ENCODE results near the gene HAT1.
"Not testable (repeated sequence)": the region's sequence is repeated elsewhere in the genome, so short reads cannot be mapped to it uniquely, and the experiment has no call there.

HAT1 gene

DNA sequence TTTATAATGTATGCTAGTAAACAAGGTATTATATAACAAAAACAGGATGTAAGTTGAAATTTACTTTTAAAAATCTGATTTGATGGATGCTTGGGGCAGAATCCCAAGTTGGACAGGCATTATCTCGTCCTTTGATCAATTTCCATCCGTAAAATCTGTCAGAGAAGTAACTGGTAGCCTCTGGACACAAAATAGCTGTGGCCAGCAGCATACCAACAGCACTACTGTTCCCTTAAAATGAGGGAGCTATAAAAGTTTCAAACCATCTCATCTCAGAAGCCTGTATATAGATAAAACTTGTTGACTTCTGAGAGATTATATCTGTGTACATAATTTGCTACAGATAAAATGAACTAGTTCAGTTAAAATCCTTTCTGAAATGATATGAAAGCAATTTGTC is 62.8 kb downstream of the HAT1 start:
- DNase-seq = no peak

DNA sequence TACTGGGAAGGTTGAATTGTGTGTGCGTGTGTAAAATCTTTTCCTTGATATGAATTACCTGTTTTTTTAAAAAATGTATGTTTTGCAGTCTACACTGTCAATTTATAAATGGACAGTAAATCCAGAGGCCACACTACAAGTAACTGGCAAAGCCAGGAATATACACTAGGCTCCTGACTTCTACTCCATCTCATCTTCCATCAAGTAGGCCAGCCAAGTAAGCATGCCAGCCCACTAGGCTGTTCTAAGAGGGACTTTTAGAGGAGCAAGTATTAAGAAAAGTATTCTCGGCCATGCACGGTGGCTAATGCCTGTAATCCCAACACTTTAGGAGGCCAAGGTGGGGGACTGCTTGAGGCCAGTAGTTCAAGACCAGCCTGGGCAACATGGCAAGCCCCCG is 64.5 kb downstream of the HAT1 start:
- no peak for DNase-seq

DNA sequence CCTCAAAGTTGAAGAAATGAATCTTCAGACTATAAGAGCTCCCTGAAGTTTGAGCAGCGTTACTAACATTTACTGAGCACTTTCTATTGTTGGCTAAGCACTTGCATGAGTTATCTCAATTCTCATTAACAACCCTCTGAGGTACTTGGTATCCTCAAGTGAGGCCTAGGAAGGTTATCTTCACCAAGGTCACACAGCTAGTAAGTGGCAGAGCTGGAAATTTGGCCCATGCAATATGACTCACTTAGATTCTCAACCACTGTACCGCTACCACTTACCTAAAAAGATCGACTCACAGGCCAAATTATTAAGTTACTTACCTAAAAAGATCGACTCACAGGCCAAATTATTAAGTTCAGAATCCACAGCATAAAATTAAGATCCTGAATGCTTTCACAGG is 68.8 kb downstream of the HAT1 start:
- no peak for DNase-seq

DNA sequence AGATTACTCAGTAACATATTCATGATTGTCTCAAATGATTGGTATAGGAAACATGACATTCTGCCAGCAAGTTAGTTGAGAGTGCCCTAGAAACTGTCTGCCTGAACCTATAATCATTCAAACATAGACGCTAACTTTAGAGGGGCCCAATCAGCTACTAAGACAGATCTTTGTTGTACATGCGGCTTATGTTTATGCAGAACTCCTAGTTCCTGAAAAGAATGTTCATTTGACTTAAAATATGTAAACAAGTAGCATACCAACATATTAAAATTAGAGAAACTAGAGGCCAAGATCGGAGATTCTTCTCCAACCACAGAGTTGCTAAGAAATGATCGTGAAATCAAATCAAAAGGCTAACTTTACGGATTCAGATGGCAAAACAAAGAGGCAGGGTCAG is 73.3 kb downstream of the HAT1 start:
- no peak for DNase-seq

DNA sequence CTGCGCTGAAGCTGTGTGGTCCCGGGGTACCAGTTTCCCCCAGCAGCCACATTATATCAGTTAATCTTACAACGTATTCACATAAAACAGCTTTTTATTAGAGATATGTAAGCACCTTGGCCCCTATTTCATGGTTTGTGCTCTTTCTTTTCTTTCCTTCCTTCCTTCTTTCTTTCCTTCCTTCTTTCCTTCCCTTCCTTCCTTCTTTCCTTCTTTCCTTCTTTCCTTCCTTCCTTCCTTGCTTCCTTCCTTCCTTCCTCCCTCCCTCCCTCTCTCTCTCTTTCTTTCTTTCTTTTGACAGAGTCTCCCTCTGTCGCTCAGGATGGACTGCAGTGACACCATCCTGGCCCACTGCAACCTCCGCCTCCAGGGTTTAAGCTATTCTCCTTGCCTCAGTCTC is 73.8 kb downstream of the HAT1 start:
- DNase-seq = no peak

DNA sequence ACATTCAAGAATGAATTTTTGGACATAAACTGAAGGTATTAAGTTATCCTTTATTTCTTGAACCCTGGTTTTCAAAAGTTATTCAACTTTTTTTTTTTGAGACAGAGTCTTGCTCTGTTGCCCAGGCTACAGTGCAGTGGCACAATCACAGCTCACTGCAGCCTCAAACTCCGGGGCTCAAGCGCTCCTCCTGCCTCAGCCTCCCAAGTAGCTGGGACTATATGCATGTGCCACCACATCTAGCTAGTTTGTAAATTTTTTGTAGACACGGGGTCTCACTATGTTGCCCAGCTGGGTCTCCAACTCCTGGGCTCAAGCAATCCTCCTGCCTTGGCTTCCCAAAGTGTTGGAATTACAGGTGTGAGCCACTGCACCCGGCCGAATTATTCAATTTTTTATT is 74.8 kb downstream of the HAT1 start:
- DNase-seq = not testable (repeated sequence)

DNA sequence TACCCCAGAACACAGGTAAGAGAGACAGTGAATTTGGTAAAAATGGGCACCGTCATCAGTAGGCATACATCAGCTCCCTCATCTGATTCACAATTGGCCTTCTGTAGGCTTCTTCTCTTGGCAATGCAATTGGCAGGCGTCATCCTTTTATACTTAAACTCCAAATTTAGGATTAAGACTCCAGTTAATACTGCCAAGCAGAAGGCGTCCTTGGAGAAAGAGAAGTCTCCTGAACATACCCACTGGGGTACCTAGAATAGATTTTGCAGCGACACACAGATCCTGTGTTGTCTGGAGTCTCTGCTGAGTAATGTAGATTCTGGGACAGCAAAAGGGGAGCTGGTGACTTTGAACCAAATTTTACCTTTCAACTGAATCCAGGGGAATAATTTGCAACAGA is 76.9 kb downstream of the HAT1 start:
- DNase-seq = peak; percentile 4

DNA sequence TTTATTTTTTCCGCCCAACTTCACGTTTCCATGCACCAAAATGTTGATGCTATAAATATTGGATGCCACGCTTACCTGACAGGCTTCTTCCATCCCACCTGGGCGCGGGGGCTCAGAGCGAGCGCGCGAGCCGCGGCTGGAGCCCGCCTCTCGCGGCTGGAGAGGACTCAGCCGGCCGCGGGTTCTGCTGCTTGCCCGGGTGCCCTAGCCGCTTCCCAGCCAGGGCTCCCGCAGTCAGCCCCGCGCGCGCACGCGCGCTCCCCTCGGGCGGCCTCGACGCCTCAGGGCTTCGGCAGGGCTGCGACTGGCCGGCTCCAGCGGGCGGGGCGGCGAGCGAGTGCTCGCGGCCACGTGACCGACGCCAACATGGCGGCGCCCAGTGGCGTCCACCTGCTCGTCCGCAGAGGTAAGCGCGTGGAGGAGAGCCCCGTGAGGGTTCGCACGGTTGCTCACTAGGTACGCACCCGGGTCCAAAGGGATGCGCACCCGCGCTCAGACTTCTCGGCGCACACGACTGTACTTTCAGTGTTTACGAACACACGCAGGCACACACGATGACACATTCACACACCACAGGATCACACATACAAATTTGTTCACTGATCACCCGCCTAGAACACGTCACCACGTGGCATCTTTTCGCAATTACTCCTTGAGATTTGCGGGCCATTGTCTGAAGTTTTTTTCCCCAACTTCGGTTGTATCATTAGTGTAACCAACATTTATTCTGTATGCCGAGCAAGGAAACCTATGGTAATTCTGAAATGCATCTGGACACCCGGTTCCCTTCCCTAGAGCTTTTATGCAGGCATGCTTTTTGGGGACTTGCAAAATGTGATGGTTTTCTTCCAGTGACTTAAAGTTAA is 77.6 kb downstream of the HAT1 start, which contains the start of gene METAP1D:
Gene METAP1D, plus strand, starts transcription at position 350 of the 866 bp plus-strand sequence. Its CDS starts 17 bp downstream, at position 367.
- peak; percentile 97 for DNase-seq

DNA sequence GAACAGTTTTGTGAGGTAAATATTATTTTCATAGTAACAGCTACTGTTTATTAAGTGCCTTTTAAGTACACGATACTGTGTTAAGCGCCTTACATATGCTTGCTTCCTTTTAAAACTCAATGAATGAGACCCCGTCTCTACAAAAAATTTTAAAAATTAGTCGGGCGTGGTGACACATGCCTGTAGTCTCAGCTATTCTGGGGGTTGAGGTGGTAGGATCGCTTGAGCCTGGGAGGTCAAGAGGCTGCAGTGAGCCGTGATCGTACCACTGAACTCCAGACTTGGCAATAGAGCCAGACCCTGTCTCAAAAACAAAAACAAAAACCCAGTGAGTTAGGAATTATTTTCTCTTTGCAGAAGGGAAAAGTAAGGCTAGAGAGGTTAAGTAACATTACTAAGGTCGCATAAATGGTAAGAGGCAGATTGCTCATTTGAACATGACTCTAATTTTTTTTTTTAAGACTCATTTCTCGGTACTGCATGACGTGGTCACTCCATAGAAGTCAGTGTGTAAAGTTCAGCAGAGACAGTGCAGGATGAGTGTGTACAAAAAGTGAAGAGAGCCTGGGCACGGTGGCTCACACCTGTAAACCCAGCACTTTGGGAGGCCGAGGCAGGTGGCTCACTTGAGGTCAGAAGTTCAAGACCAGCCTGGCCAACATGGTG is 78.6 kb downstream of the HAT1 start:
- DNase-seq = no peak

DNA sequence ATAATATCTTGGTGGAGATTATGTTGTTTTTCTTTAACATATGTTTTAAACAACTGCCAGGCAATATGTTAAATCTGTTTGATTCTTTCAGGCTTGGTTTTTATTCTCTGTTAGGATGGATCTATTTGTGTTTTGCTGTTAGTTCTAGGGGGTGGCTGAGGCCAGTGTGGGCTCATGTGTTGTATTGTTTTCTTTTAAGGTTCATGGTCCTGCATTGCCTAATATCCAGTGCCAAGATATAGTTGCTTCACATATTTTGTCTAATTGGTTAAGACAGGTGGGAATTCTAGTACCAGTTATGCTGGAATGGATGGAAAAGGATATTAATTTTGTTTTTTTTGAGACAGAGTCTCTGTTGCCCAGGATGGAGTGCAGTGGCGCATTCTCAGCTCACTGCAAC is 85.1 kb downstream of the HAT1 start:
- DNase-seq = no peak

DNA sequence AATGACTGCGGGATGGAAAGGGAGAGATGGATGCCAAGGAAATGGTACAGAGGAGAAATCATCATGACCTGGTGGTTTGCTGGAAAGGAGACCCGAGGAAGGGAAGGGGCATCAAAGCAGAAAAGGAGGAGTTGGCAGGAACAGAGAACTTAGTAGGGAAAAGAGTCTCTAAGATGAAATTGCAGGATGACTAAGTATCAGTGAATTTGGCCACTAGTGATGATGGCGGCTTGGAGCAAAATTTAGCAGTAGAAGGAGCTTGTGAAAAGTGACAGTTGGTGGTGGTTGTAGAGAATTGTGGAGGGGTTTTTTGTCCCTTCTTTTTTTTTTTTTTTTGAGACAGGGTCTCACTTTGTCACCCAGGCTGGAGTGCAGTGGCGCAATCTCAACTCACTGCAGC is 87.6 kb downstream of the HAT1 start:
- no peak for DNase-seq

DNA sequence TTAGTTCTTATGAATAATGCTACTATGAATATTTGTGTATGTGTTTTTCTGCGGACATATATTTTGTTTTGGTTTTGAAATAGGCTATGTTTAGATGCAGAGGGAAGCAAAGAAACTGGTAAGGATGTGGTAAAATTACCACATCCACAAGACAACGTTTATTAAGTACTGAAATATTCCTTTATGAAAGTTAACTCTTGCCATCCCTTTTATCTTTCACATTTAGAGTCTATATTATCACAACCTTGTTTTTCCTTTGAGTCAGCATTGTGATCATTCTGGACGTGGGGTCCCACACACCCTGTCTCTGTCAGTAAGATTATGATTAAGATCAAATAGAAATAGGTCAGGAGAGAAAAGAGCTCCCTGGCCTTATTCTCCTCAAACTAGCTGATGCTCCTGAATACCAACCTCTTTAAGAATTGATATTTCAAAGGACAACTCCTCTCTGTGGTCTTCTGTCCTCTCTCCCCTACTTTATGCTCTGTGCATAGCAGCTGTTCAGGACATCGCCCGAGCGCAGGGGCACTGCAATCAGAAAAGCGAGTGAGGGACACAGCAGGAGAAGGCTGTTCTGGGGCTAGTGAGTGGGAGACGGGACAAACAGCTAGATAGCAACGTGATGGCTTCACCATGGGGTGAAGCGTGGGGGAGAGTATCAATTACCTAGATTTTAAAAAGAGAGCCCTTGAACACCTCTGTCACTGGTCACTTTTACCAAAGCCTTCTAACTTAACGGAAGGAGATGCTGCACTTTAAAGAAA is 89.7 kb downstream of the HAT1 start:
- DNase-seq = no peak

DNA sequence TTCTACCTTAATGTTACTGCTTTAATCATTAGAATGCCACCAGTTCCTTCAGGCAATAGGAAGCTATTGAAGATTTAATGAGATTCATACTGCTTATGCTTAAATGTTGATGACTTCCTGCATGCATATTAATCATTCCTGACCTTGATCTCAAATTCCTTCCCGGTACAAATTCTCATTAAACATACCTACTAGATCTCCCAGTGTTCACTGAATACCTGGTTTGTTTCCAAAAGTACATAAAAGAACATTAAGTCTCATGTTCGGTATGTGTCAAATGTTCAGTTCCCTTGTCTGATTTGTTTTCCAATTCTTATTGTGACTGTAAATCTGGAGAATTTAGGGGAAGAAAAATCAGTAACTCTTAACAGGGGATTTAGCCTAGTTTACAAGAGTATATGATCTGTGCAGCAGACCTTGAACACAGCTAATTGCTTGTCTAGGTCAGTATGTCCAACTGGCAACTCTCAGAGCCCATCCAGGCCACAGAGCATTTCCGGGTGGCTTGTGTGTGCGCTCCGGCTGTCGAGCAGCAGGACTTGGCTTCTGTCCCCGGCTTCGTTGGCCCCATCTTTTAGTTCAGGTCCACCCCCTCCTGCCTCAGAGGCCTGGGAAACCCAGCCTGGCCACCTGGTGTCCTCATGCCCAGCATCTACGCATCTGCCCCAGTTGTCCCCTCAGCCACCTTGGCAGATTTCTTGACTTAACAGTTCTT is 90.6 kb downstream of the HAT1 start:
- DNase-seq = no peak

DNA sequence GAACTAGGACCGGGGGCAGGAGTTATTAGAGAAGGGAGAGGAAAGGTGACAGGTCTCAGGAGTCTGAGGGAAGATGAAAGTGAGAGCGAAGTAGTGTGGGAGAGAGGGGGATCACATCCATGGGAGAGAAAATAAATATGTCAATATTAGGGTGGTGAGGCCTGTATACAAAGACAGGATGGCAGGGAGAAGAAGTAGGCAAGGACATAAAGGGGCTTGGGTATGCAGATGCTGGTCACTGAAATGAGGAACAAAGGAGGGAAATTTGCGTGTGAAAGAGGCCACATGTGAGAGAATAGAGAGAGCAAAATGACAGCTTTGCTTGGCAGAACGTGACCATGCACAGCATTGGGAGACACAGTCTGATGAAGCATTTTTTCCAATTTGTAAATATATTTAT is 91.1 kb downstream of the HAT1 start:
- DNase-seq = no peak

DNA sequence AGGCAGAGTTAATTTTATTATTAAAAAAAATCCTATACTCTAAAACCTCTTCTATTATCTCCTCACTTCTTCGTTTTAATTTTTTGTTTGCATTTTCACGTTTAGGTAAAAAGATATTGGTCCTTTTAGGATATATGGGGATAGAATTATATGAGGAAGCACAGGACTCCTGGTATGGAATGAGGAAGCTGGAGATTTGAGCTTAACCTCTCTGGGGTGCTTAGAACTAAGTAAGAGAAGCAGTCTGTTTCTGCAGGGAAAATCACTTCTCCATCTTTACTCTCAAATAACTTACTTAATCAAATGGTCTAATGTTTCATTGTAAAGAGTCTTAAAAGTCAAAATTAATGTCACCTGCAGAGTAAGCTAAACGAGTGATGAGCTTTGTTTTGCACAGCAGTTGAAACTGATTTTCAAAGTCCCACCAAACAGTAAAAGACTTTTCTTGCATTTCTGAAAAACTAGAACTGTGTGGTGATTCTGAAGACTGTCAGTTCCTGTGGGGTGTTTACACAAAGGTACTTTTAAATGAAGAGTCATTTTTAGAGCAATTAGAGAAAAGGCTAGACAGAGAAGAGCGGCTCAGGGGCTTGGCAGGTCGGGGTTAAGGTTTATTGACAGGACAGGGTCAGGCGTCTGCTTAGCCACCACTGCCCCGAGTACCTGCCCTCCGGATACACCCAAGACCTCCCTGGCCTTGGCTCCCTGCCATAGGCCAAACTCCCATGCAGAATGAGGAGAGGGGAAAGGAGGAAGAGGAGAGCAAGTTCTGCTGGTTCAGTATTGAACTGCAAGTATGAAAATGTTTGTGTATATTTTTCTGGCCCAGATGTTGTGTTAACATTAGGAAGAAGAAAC is 99.0 kb downstream of the HAT1 start:
- DNase-seq = no peak

DNA sequence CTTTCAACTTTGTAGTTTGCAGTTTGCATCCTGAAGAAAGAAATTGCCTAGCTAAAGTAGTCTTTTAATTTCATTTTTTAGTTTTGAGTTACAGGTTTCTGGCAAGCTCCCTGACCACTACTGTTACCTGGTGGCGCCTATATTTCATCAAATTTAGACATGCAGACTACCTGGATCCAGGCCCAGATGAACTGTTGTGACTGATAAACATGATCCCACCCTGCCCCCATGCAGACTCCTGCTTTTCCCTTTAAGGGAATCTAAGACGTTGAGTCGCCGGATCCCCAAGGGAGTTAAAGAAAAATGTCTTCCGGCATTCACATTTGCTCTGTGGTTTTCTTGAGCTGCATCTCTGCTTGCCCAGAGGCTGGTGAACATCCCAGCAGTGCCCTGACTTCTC is 99.7 kb downstream of the HAT1 start:
- DNase-seq = no peak

DNA sequence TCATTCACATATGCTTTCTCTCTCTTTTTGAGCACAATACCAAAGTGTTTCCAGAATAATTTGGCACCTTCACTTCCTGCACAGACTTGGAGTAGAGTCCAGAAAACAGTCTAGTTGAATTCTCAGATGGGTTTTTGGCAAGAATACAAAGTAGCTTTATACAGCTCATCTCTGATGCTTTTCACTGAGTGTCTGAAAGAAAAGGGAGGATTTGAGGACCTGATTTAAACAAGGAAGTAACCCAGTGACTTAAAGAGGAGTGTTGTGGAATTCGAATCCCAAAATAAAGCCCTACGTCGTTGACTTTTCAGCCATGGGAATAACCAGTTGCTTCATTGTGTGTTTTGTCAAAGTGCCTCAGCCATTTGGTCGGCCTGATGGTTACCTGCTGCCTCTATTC is 109.3 kb downstream of the HAT1 start:
- DNase-seq = no peak

Data from RPMI8226 (cell line).